ENCODE data around the gene ERRFI1.

GRCh38 chr1:8017495-8018197 is 8.5 kb downstream of the ERRFI1 start:
- no peak for TF ChIP-seq CTCF (IDR thresholded peaks at IDR 0.05; ENCODE audit: low read depth, low read length)
- no peak for TF ChIP-seq EZH2phosphoT487 (IDR thresholded peaks at IDR 0.05; ENCODE audit: low read depth)
